ENCODE measurements around the gene CCDC93.

DNA sequence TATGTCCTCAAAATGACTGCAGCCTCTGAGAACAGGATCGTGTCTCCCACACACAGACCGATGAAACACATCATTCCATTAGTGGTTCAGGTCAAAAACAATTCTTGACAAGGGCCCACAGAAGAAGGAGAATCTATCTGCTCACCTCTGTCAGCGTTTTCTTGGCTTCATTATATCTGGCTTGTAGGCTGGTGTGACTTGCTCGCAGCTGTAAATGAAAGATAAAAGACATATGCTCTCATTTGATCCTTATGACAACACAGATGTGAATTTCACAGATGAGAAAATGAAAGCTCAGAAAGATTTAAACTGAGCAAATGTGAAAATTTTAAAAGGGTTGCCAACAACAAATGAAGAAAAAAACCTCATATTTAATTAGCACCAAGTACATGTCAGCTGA, 61.6 kb downstream of the CCDC93 start:
- TF ChIP-seq POLR2A (IDR thresholded peaks at IDR 0.05) (no peak), EP300 (IDR thresholded peaks at IDR 0.05) (no peak)
